ENCODE data around the gene LAMC1.

The LAMC1 gene

GRCh38 chr1:183038913-183039312, 15.7 kb downstream of the LAMC1 start:
- no peak for DNase-seq (ENCODE audit: low read depth in 1 of 2, low spot score in 1 of 2)
- in situ Hi-C loops (cut with HindIII; ENCODE audit: low pct_unique_long_range_greater_than_20kb, low sequenced_read_pairs), result no loop called here
- no peak for TF ChIP-seq JUND (IDR thresholded peaks at IDR 0.05; ENCODE audit: low read depth)

- DNase-seq (ENCODE audit: low read depth in 1 of 2, low spot score in 1 of 2), result no peak
- in situ Hi-C loops (cut with HindIII; ENCODE audit: low pct_unique_long_range_greater_than_20kb, low sequenced_read_pairs), result no loop called here
- TF ChIP-seq JUND (IDR thresholded peaks at IDR 0.05; ENCODE audit: low read depth), result no peak
These were observed 16.1 kb downstream of the LAMC1 start for GRCh38 chr1:183039330-183039729.

- in situ Hi-C loops (cut with HindIII; ENCODE audit: low pct_unique_long_range_greater_than_20kb, low sequenced_read_pairs), result no loop called here
- TF ChIP-seq JUND (IDR thresholded peaks at IDR 0.05; ENCODE audit: low read depth), result no peak
These were observed 16.8 kb downstream of the LAMC1 start for GRCh38 chr1:183039985-183040447.

GRCh38 chr1:183040547-183040971, 17.3 kb downstream of the LAMC1 start:
- no peak for TF ChIP-seq JUND (IDR thresholded peaks at IDR 0.05; ENCODE audit: low read depth)
- DNase-seq (ENCODE audit: low read depth in 1 of 2, low spot score in 1 of 2), result no peak
- in situ Hi-C loops (cut with HindIII; ENCODE audit: low pct_unique_long_range_greater_than_20kb, low sequenced_read_pairs), result no loop called here

More at GRCh38 chr1:183039985-183040447, 16.8 kb downstream of the LAMC1 start:
- no peak for DNase-seq (ENCODE audit: low read depth in 1 of 2, low spot score in 1 of 2)

GRCh38 chr1:183043254-183043653, 20.0 kb downstream of the LAMC1 start:
- in situ Hi-C loops (cut with HindIII; ENCODE audit: low pct_unique_long_range_greater_than_20kb, low sequenced_read_pairs), result no loop called here
- no peak for TF ChIP-seq JUND (IDR thresholded peaks at IDR 0.05; ENCODE audit: low read depth)
- no peak for DNase-seq (ENCODE audit: low read depth in 1 of 2, low spot score in 1 of 2)

GRCh38 chr1:183043872-183044854, 20.9 kb downstream of the LAMC1 start:
- TF ChIP-seq JUND (IDR thresholded peaks at IDR 0.05; ENCODE audit: low read depth), result no peak
- no peak for DNase-seq (ENCODE audit: low read depth in 1 of 2, low spot score in 1 of 2)
- in situ Hi-C loops (cut with HindIII; ENCODE audit: low pct_unique_long_range_greater_than_20kb, low sequenced_read_pairs), result no loop called here

- in situ Hi-C loops (cut with HindIII; ENCODE audit: low pct_unique_long_range_greater_than_20kb, low sequenced_read_pairs), result no loop called here
- no peak for DNase-seq (ENCODE audit: low read depth in 1 of 2, low spot score in 1 of 2)
- no peak for TF ChIP-seq JUND (IDR thresholded peaks at IDR 0.05; ENCODE audit: low read depth)
These were observed 21.9 kb downstream of the LAMC1 start for GRCh38 chr1:183044893-183045649.

- no peak for DNase-seq (ENCODE audit: low read depth in 1 of 2, low spot score in 1 of 2)
- in situ Hi-C loops (cut with HindIII; ENCODE audit: low pct_unique_long_range_greater_than_20kb, low sequenced_read_pairs), result no loop called here
- TF ChIP-seq JUND (IDR thresholded peaks at IDR 0.05; ENCODE audit: low read depth), result no peak
These were observed 25.2 kb downstream of the LAMC1 start for GRCh38 chr1:183048087-183049085.

GRCh38 chr1:183051546-183051945, 28.3 kb downstream of the LAMC1 start:
- TF ChIP-seq JUND (IDR thresholded peaks at IDR 0.05; ENCODE audit: low read depth), result no peak
- DNase-seq (ENCODE audit: low read depth in 1 of 2, low spot score in 1 of 2), result peak in 1 of 2 experiments; percentile 68
- in situ Hi-C loops (cut with HindIII; ENCODE audit: low pct_unique_long_range_greater_than_20kb, low sequenced_read_pairs), result no loop called here

- peak; percentile 68 for TF ChIP-seq JUND (IDR thresholded peaks at IDR 0.05; ENCODE audit: low read depth)
- in situ Hi-C loops (cut with HindIII; ENCODE audit: low pct_unique_long_range_greater_than_20kb, low sequenced_read_pairs), result no loop called here
- DNase-seq (ENCODE audit: low read depth in 1 of 2, low spot score in 1 of 2), result peak in 1 of 2 experiments; percentile 69
These were observed 29.6 kb downstream of the LAMC1 start for GRCh38 chr1:183052861-183053260.

GRCh38 chr1:183058851-183059502, 35.8 kb downstream of the LAMC1 start:
- in situ Hi-C loops (cut with HindIII; ENCODE audit: low pct_unique_long_range_greater_than_20kb, low sequenced_read_pairs), result no loop called here
- DNase-seq (ENCODE audit: low read depth in 1 of 2, low spot score in 1 of 2), result no peak
- no peak for TF ChIP-seq JUND (IDR thresholded peaks at IDR 0.05; ENCODE audit: low read depth)
